GM12892 (cell line): ENCODE data around the gene BMP6.
"Not testable (repeated sequence)": the region's sequence is repeated elsewhere in the genome, so short reads cannot be mapped to it uniquely, and the experiment has no call there.

Experiments used
- POLR2A ChIP-seq: IDR thresholded peaks from 2 replicates; pipeline ENCODE4 v1.6.1; 2011; ENCODE audit warnings: low read depth, low read length, control low read depth
- TAF1 ChIP-seq: IDR thresholded peaks from 2 replicates; pipeline ENCODE4 v1.6.1; 2011; ENCODE audit warnings: low read depth, mild to moderate bottlenecking, control low read depth, low read length, borderline replicate concordance

DNA sequence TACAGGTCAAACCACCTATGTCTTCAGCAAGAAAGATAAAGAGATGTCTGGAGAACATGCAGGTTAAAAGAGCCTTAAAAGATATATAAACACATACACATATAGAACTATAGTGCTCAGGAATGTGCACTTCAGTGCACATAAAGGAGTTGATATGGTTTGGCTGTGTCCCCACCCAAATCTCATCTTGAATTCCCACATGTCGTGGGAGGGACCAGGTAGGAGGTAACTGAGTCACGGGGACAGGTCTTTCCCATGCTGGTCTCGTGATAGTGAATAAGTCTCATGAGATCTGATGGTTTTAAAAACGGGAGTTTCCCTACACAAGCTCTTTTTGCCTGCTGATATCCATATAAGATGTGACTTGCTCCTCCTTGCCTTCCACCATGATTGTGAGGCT lies 166.5 kb downstream of the BMP6 start:
- TF ChIP-seq TAF1, POLR2A: not testable (repeated sequence)
